ENCODE measurements around the gene SCRT2. TPM values are rescaled to one million over a fixed set of nuclear protein-coding genes. Genes with fewer than 3 reads are reported as not detected.

Gene SCRT2
- total RNA-seq, 1 donor from 2014 or later: not detected

DNA sequence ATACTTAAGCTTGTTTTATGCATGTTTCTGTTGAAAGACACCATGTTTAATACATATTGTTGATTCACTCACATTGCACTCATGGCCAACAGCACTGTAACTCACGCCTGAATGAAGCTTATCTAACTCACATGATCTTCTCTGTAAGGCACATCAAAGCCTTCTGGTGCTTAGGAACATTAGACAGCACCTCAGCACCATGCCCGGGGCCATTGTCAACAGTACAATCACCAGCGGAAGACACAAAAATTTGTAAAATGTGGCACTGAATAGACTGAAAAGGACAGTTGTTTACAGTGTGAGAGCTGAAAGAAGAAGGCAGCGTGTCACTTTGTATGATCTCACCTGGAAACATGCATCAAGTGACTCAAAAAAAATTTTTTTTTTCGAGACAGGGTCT is 56.6 kb downstream of the SCRT2 start:
- DNase-seq (no peak), ATAC-seq (ENCODE audit: poor library complexity) (no peak)
- intact Hi-C loops (cut with DNase I): no loop called here

- DNase-seq (no peak), ATAC-seq (ENCODE audit: poor library complexity) (no peak)
- intact Hi-C loops (cut with DNase I): no loop called here
These were observed 57.5 kb downstream of the SCRT2 start for GRCh38 chr20:617934-618690.

DNA sequence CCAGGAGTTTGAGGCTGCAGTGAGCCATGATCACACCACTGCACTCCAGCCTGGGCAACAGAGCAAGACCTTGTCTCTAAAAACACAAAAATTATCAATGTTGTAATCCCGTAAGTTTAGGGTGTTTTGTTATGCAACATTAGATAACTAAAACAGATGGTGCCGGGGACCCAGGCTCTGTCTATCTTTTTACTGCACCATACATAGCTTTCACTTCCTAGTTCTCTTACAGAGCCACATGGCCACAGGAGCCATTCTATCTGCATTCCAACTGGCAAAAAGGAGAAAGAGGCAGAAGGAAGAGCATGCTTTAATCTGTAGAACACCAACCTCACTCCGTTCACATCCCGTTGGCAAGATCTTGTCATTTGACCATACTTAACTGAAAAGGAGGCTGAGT is 60.1 kb downstream of the SCRT2 start:
- ATAC-seq (ENCODE audit: poor library complexity) (no peak), DNase-seq (no peak)
- intact Hi-C loops (cut with DNase I): no loop called here

- DNase-seq (no peak), ATAC-seq (ENCODE audit: poor library complexity) (no peak)
- intact Hi-C loops (cut with DNase I): no loop called here
These were observed 63.8 kb downstream of the SCRT2 start for GRCh38 chr20:611843-612185.

Other genes with a start within 250 kb of the SCRT2 start
- 23.1 TPM for gene TBC1D20, start 213.3 kb downstream of the SCRT2 start, total RNA-seq
- 103 TPM for gene CSNK2A1, start 132.0 kb downstream of the SCRT2 start, total RNA-seq
- gene TCF15, start 65.5 kb downstream of the SCRT2 start, total RNA-seq: 13.4 TPM
- gene SRXN1, start 22.6 kb downstream of the SCRT2 start, total RNA-seq: 47.6 TPM
- 2.2 TPM for gene SLC52A3, start 92.7 kb upstream of the SCRT2 start, total RNA-seq
- 1.9 TPM for gene FAM110A, start 157.9 kb upstream of the SCRT2 start, total RNA-seq
- not detected for gene ANGPT4, start 240.5 kb upstream of the SCRT2 start, total RNA-seq

All from Right ventricle myocardium superior (tissue), 1 donor.